ENCODE results near the gene ACO2. TPM values are rescaled to one million over a fixed set of nuclear protein-coding genes. Genes with fewer than 3 reads are reported as not detected.

The ACO2 gene
- total and polyA plus RNA-seq, 2 of the 13 experiments (the other 11 are each of a cell fraction or from before 2014, with no cell fraction given), result 19.2 to 45.6 TPM

GRCh38 chr22:41446639-41447434 is 22.1 kb upstream of the ACO2 start, which contains the start of gene TOB2 (continued):
- peak; percentile 95 for TF ChIP-seq ZSCAN12 (CRISPR knock-in tag; IDR thresholded peaks at IDR 0.05)
- TF ChIP-seq ZBTB7B (CRISPR knock-in tag; IDR thresholded peaks at IDR 0.05), result peak; percentile 95
- no peak for TF ChIP-seq CENPX (CRISPR knock-in tag; IDR thresholded peaks at IDR 0.05)
- peak; percentile 91 for TF ChIP-seq ZNF256 (CRISPR knock-in tag; conservative IDR thresholded peaks at IDR 0.05)
- TF ChIP-seq SMC3 (IDR thresholded peaks at IDR 0.05; ENCODE audit: low read length), result peak; percentile 4; the same call in 1 of the 2 replicates
- peak; percentile 35; the same call in 1 of the 2 replicates for TF ChIP-seq NRL (CRISPR knock-in tag; IDR thresholded peaks at IDR 0.05; ENCODE audit: borderline replicate concordance)
- TF ChIP-seq HBP1 (CRISPR knock-in tag; IDR thresholded peaks at IDR 0.05; ENCODE audit: low read depth), result peak; percentile 94
- peak; percentile 80 for TF ChIP-seq CBFB (CRISPR knock-in tag; IDR thresholded peaks at IDR 0.05)
- no peak for TF ChIP-seq SRSF9 (IDR thresholded peaks at IDR 0.05; ENCODE audit: borderline replicate concordance, insufficient read depth, low read depth, low read length, poor library complexity, severe bottlenecking)
- peak; percentile 74 for TF ChIP-seq GFI1 (CRISPR knock-in tag; IDR thresholded peaks at IDR 0.05; ENCODE audit: borderline replicate concordance)
- no peak for TF ChIP-seq ATAD3A (CRISPR knock-in tag; IDR thresholded peaks at IDR 0.05)
- TF ChIP-seq ZNF441 (CRISPR knock-in tag; IDR thresholded peaks at IDR 0.05; ENCODE audit: borderline replicate concordance), result peak; percentile 72
- peak; percentile 97 for TF ChIP-seq ZNF841 (CRISPR knock-in tag; IDR thresholded peaks at IDR 0.05; ENCODE audit: borderline replicate concordance)
- no peak; the same call in 1 of the 2 replicates for TF ChIP-seq FOXC1 (CRISPR knock-in tag; IDR thresholded peaks at IDR 0.05; ENCODE audit: borderline replicate concordance)
- no peak; the same call in 1 of the 2 replicates for TF ChIP-seq ZNF3 (CRISPR knock-in tag; IDR thresholded peaks at IDR 0.05)
- peak; percentile 95 for TF ChIP-seq CHD2 (IDR thresholded peaks at IDR 0.05; ENCODE audit: low read depth, low read length)
- peak; percentile 86 for TF ChIP-seq ZNF781 (CRISPR knock-in tag; IDR thresholded peaks at IDR 0.05; ENCODE audit: borderline replicate concordance, not compliant biosample characterization)
- peak; percentile 62; the same call in 1 of the 2 replicates for TF ChIP-seq PRDM15 (CRISPR knock-in tag; IDR thresholded peaks at IDR 0.05)
- TF ChIP-seq ZSCAN25 (CRISPR knock-in tag; IDR thresholded peaks at IDR 0.05), result peak; percentile 94
- peak; percentile 97 for TF ChIP-seq ZNF430 (CRISPR knock-in tag; IDR thresholded peaks at IDR 0.05)

All from HepG2 (cell line).